K562 (cell line): ENCODE results near the gene HOXB7. TPM values are rescaled to one million over a fixed set of nuclear protein-coding genes. Genes with fewer than 3 reads are reported as not detected.

Experiments
- CTCFL ChIP-seq: IDR thresholded peaks from 2 replicates; pipeline ENCODE4 v1.6.1; 2011; ENCODE audit warnings: borderline replicate concordance, low read depth, mild to moderate bottlenecking, moderate library complexity, low read length; ENCODE audit not compliant: insufficient read depth, poor library complexity, severe bottlenecking
- FOXM1 ChIP-seq, 2 experiments: fragments of 450-650 bp in 1 of 2; sonication (generic) in 1 of 2; formaldehyde crosslinking in 1 of 2; IDR thresholded peaks; 2 replicates each; pipeline versions ENCODE4 v1.6.1 to v1.9.0; 2017 to 2022; ENCODE audit warnings: low read depth in 2 of 2, mild to moderate bottlenecking in 2 of 2, missing genetic modification reagents in 1 of 2, moderate library complexity in 1 of 2
- GTF2A2 ChIP-seq: IDR thresholded peaks from 2 replicates; pipeline ENCODE4 v1.6.1; 2016; ENCODE audit warnings: mild to moderate bottlenecking, missing genetic modification characterization, missing compliant biosample characterization
- HIVEP1 ChIP-seq: fragments of 250-450 bp; sonication (Bioruptor Pico); IDR thresholded peaks from 2 replicates; pipeline ENCODE4 v1.4.0; 2020; ENCODE audit warnings: mild to moderate bottlenecking
- KLF10 ChIP-seq: fragments of 250-450 bp; sonication (Bioruptor Pico); IDR thresholded peaks from 2 replicates; pipeline ENCODE4 v1.6.1; 2021; ENCODE audit warnings: matching md5 sums
- MAFF ChIP-seq: IDR thresholded peaks from 2 replicates; pipeline ENCODE4 v1.6.1; 2012; ENCODE audit warnings: low read length, improper control_type of control experiment
- NBN ChIP-seq: fragments of 450-650 bp; IDR thresholded peaks from 2 replicates; pipeline ENCODE4 v1.6.1; 2016; ENCODE audit warnings: low read depth, mild to moderate bottlenecking
- NCOR1 ChIP-seq: fragments of 450-650 bp; IDR thresholded peaks from 2 replicates; pipeline ENCODE4 v1.6.1; 2016; ENCODE audit warnings: mild to moderate bottlenecking, moderate library complexity
- NRF1 ChIP-seq, 2 experiments: fragments of 450-650 bp; IDR thresholded peaks in 1 of 2; conservative IDR thresholded peaks in 1 of 2; 2 replicates each; pipeline ENCODE4 v1.6.1; 2014; ENCODE audit warnings: mild to moderate bottlenecking in 2 of 2
- POLR2B ChIP-seq: fragments of 450-650 bp; IDR thresholded peaks from 2 replicates; pipeline ENCODE4 v1.6.1; 2018; ENCODE audit warnings: low read depth; ENCODE audit not compliant: partially characterized antibody
- SIN3B ChIP-seq: fragments of 450-650 bp; IDR thresholded peaks from 2 replicates; pipeline ENCODE4 v1.6.1; 2017; ENCODE audit warnings: low read depth, mild to moderate bottlenecking, moderate library complexity
- SMAD1 ChIP-seq: fragments of 150-350 bp; IDR thresholded peaks from 2 replicates; pipeline ENCODE4 v1.6.1; 2014; ENCODE audit warnings: low read length, low read depth; ENCODE audit not compliant: partially characterized antibody
- ZKSCAN3 ChIP-seq: fragments of 250-450 bp; sonication (Bioruptor Pico); IDR thresholded peaks from 2 replicates; pipeline ENCODE4 v1.4.0; 2020
- ZNF311 ChIP-seq: fragments of 250-450 bp; sonication (Bioruptor Pico); IDR thresholded peaks from 2 replicates; pipeline ENCODE4 v1.4.0; 2020; ENCODE audit warnings: mild to moderate bottlenecking, moderate library complexity
- polyA plus RNA-seq, 8 experiments: library from polyadenylated mRNA; depleted of rRNA in 4 of 8; stranded (reverse) in 5 of 8; unstranded in 3 of 8; fragments of >200 nt; fragmentation: Nextera tagmentation in 2 of 8; fragmentation: Illumina TruSeq in 1 of 8; extraction: Ambion mirVana in 2 of 8; extraction: Trizol in 1 of 8; gene quantifications; 2 replicates each; pipeline versions ENCODE4 v1.2.1 to v1.2.3, GENCODE V29; 2011 to 2014; ENCODE audit warnings: inconsistent platforms in 1 of 8, missing spikeins in 1 of 8
- total RNA-seq, 7 experiments: library from RNA; depleted of rRNA in 6 of 7; stranded (reverse); fragments of >200 nt in 6 of 7; fragmentation: Illumina TruSeq in 2 of 7; extraction: Trizol in 2 of 7; gene quantifications; 2 replicates each; pipeline versions ENCODE4 v1.2.1 to v1.2.3, GENCODE V29; 2011 to 2021; ENCODE audit warnings: low replicate concordance in 1 of 7
- TF ChIP-seq, protein P1 (sequence below), 3 experiments: fragments of 200-800 bp in 1 of 3; fragments of 250-450 bp in 1 of 3; fragments of 450-650 bp in 1 of 3; sonication (Bioruptor Pico) in 1 of 3; sonication (Bioruptor generic) in 1 of 3; formaldehyde crosslinking in 1 of 3; IDR thresholded peaks; 2 replicates each; pipeline versions ENCODE4 v1.6.1 to v1.8.0; 2016 to 2022; ENCODE audit warnings: mild to moderate bottlenecking in 2 of 3, missing genetic modification characterization in 2 of 3, missing compliant biosample characterization in 1 of 3, moderate library complexity in 1 of 3

HOXB7 gene
- total and polyA plus RNA-seq, 9 of the 15 experiments (the other 6 are each of a cell fraction or from before 2014, with no cell fraction given), result 5.5 to 16.7 (median 8.3) TPM

GRCh38 chr17:48626245-48627117 is 15.7 kb upstream of the HOXB7 start, which contains the start of gene HOXB9 (continued):
- TF ChIP-seq, protein P1, sequence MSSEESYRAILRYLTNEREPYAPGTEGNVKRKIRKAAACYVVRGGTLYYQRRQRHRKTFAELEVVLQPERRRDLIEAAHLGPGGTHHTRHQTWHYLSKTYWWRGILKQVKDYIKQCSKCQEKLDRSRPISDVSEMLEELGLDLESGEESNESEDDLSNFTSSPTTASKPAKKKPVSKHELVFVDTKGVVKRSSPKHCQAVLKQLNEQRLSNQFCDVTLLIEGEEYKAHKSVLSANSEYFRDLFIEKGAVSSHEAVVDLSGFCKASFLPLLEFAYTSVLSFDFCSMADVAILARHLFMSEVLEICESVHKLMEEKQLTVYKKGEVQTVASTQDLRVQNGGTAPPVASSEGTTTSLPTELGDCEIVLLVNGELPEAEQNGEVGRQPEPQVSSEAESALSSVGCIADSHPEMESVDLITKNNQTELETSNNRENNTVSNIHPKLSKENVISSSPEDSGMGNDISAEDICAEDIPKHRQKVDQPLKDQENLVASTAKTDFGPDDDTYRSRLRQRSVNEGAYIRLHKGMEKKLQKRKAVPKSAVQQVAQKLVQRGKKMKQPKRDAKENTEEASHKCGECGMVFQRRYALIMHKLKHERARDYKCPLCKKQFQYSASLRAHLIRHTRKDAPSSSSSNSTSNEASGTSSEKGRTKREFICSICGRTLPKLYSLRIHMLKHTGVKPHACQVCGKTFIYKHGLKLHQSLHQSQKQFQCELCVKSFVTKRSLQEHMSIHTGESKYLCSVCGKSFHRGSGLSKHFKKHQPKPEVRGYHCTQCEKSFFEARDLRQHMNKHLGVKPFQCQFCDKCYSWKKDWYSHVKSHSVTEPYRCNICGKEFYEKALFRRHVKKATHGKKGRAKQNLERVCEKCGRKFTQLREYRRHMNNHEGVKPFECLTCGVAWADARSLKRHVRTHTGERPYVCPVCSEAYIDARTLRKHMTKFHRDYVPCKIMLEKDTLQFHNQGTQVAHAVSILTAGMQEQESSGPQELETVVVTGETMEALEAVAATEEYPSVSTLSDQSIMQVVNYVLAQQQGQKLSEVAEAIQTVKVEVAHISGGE (CRISPR knock-in tag; IDR thresholded peaks at IDR 0.05), result peak in 1 of 3 experiments; percentile 86; a peak in 2 of 6 replicates
- TF ChIP-seq SIN3B, result no peak
- peak; percentile 45 for TF ChIP-seq MAFF
- TF ChIP-seq HIVEP1, result no peak
- TF ChIP-seq ZNF311 (CRISPR knock-in tag), result no peak
- TF ChIP-seq SMAD1, result peak; percentile 25
- no peak for TF ChIP-seq GTF2A2 (tag)
- TF ChIP-seq NCOR1, result peak; percentile 89
- no peak for TF ChIP-seq ZKSCAN3 (CRISPR knock-in tag)
- peak; percentile 97 for TF ChIP-seq NBN
- TF ChIP-seq KLF10 (CRISPR knock-in tag), result no peak
- peak; percentile 89 for TF ChIP-seq POLR2B
- TF ChIP-seq FOXM1 (IDR thresholded peaks at IDR 0.05; ENCODE audit: low read depth), result peak; percentile 52; the same call in 1 of the 2 replicates
- no peak for TF ChIP-seq FOXM1 (CRISPR knock-in tag; IDR thresholded peaks at IDR 0.05; ENCODE audit: low read depth)
- no peak for TF ChIP-seq CTCFL
- TF ChIP-seq NRF1 (conservative IDR thresholded peaks at IDR 0.05 in 1 of 2, IDR thresholded peaks at IDR 0.05 in 1 of 2), result peak; percentile 53 to 58
